Measurements from ENCODE around the gene TCERG1L. TPM values are rescaled to one million over a fixed set of nuclear protein-coding genes. Genes with fewer than 3 reads are reported as not detected.

The TCERG1L gene
- total RNA-seq, 2 donors from 2014 or later = 0.05 TPM; not detected in 1

DNA sequence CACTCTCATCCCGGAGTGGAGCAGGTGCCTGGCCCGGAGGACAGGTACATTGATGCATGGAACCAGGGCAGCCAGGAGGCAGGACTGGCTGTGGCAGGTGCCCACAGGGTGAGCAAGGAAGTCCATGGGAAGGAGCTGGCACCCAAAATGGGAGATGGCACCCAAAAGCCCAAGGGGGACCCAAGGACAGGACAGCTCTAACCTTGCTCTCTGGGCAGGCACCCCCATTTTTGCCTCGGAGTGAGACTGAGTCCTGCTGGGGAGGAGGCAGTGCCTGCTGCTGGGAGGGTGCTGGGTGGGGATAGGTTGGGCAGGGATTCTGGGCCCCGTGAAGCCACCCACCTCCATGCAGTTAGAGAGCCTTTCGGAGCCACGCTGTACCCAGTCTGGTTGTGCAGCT, 234.5 kb downstream of the TCERG1L start:
- H3K4me1 Mint-ChIP-seq = no peaks in the 10 kb centered on the region
- H3K36me3 Mint-ChIP-seq (ENCODE audit: low read depth) = no peaks in the 10 kb centered on the region

DNA sequence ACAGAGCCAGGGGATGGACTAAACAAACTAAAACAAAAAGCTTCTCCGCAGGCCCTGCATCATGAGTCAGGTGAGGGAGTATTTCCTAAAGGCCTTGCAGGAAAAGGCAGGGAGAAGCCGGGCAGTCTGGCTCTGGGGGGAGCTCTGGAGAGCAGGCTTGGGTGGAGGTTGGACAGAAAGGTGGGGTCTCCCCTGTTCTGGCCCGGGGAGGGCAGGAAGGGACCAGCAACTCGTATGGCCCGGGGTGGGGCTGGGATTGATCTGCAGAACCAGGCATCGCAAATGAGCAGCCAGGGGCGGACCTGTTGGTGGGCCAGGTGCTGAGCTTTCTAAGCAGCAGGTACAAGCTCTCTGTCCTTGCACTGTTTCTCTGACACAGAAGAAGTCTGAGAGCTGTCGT, 235.2 kb downstream of the TCERG1L start:
- no peaks in the 10 kb centered on the region for H3K27me3 Mint-ChIP-seq
- no peak overlapping the region for H3K27ac Mint-ChIP-seq
- no peaks in the 10 kb centered on the region for H3K36me3 Mint-ChIP-seq (ENCODE audit: low read depth)
- H3K4me3 Mint-ChIP-seq = no peak overlapping the region
- H3K9me3 Mint-ChIP-seq = no peaks in the 10 kb centered on the region
- no peak for ATAC-seq (replicated peaks)
- H3K4me1 Mint-ChIP-seq = no peaks in the 10 kb centered on the region

More for the DNA sequence above, 234.5 kb downstream of the TCERG1L start:
- no peaks in the 10 kb centered on the region for H3K27me3 Mint-ChIP-seq
- H3K9me3 Mint-ChIP-seq = no peaks in the 10 kb centered on the region
- H3K27ac Mint-ChIP-seq = no peak overlapping the region
- no peak overlapping the region for H3K4me3 Mint-ChIP-seq
- ATAC-seq (replicated peaks) = no peak

DNA sequence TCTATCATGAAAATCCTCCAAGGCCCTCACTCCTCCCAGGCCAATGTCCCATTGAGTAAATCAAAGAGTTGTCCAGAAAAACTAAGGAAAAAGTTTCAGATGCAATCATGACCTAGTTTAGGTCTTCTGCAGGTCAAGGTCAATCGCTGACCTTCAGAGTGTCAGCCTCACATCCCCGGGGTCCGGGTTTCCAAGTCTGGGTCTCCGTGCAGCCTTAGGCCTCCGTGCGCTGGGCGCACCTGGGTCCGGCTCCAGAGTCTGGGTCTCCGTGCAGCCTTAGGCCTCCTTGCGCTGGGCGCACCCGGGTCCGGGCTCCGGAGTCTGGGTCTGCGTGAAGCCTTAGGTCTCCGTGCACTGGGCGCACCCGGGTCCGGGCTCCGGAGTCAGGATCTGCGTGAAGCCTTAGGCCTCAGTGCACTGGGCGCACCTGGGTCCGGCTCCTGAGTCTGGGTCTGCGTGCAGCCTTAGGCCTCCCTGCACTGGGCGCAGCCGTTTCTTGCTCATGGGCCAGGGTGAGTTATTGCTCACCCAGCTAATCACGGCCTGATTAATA, 236.2 kb downstream of the TCERG1L start:
- Mint-ChIP-seq H3K27me3 (no peaks in the 10 kb centered on the region), H3K4me1 (no peaks in the 10 kb centered on the region), H3K36me3 (ENCODE audit: low read depth) (no peaks in the 10 kb centered on the region), H3K9me3 (no peaks in the 10 kb centered on the region), H3K27ac (no peak overlapping the region), H3K4me3 (no peak overlapping the region)
- no peak for ATAC-seq (replicated peaks)

DNA sequence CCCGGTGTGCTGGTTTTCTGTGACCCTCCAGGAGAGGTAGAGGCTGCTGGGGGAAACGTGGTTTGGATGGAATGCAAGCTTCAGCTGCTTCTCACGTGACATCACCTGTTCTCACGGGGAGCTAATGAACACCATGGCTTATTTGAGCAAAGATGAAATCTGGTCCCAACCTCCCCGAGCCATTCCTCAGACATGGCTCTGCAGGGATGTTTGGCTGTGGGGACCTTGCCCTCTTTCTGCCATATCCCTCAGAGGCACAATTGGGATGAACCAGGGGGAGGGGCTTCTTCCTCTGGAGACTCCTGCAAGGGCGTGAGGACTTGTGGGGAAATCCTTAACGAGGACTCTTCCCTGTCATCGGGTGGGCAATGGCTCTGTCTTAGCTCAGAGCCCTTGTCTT, 236.8 kb downstream of the TCERG1L start:
- Mint-ChIP-seq H3K27ac (no peak overlapping the region), H3K4me3 (no peak overlapping the region), H3K9me3 (no peaks in the 10 kb centered on the region), H3K4me1 (no peaks in the 10 kb centered on the region), H3K36me3 (ENCODE audit: low read depth) (no peaks in the 10 kb centered on the region), H3K27me3 (no peaks in the 10 kb centered on the region)
- no peak for ATAC-seq (replicated peaks)

DNA sequence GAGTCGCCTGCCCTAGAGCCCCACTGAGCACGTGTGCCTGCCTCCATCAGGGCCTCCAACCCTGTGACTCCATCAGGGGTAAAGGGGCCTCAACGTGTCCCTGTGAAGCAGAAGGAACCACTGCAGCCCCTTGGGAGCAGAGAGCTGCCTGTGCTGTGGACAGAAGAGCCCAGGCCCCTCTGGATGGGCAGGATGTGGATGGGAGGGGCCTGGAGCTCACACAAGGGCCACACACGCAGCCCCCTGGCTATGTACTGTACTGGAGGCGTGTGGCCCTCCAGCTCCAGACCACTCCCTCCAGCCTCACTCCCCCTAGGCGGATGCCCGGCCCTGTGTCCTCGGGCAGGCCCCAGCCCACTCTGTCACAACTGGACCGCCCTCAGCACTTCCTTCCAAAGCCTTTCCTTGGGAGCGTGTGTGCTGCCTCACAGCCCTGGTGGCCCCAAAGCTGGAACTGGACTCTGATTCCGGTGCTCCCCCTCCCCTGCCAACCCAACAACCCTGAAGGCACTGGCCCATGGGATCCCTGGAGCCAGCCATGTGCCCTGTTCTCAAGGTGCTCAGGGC, 238.0 kb downstream of the TCERG1L start:
- Mint-ChIP-seq H3K27ac (no peak overlapping the region), H3K4me1 (no peaks in the 10 kb centered on the region), H3K4me3 (no peak overlapping the region), H3K9me3 (no peaks in the 10 kb centered on the region), H3K27me3 (no peaks in the 10 kb centered on the region), H3K36me3 (ENCODE audit: low read depth) (no peaks in the 10 kb centered on the region)
- no peak for ATAC-seq (replicated peaks)

DNA sequence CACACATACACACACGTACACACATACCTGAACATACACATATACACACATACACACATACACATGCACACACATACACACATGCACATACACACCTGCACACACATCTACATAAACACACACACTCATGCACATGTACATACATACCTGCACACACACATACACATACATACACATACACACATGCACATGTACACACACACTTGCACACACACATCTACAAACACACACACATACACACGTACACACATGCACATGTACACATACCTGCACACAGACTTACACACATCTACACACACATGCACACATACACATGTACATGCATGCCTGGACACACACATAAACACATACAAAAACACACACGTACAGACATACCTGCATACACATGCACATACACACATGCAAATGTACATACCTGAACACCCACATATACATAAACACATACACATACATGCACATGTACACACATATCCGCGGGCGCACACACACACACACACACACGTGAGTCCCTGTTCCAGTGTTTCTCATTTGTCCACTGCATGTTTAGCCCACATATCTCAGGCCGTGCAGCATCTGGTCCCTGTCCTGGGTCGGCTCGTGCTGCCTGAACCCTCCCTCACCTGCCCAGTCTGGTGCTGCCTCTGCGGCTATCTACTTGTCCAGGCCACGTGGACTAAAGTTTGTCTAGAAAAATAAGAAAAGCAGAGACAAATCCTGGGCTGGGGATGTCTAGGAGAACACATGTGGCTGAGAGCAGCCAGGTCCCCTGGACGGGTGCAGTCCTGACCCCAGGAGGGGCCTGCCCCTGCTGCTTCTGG, 238.7 kb downstream of the TCERG1L start:
- ATAC-seq (replicated peaks) = no peak
- no peaks in the 10 kb centered on the region for H3K4me1 Mint-ChIP-seq
- no peaks in the 10 kb centered on the region for H3K36me3 Mint-ChIP-seq (ENCODE audit: low read depth)
- H3K4me3 Mint-ChIP-seq = no peak overlapping the region
- H3K27ac Mint-ChIP-seq = no peak overlapping the region
- no peaks in the 10 kb centered on the region for H3K9me3 Mint-ChIP-seq
- H3K27me3 Mint-ChIP-seq = no peaks in the 10 kb centered on the region

DNA sequence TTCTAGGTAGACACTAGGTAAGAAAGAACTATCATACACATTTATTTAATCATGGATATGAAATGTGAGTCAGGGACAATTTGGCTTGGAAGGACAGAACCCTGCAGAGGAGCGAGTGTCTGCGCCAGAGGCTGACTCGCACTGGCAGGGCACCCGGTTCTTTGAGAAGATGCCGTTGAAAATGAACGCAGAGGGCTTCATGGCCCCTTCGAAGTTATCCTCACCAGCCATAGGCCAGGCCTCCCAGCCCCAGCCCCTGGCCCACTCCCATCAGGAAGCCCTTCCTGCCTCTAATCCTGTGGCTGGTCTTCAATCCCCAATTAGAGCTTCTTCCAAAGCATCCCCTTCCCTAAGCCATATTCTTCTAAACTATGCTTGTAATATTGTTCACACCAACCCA, 239.8 kb downstream of the TCERG1L start:
- H3K4me3 Mint-ChIP-seq = no peak overlapping the region
- no peaks in the 10 kb centered on the region for H3K4me1 Mint-ChIP-seq
- no peaks in the 10 kb centered on the region for H3K36me3 Mint-ChIP-seq (ENCODE audit: low read depth)
- ATAC-seq (replicated peaks) = no peak
- no peaks in the 10 kb centered on the region for H3K27me3 Mint-ChIP-seq
- H3K9me3 Mint-ChIP-seq = no peaks in the 10 kb centered on the region
- H3K27ac Mint-ChIP-seq = no peak overlapping the region

DNA sequence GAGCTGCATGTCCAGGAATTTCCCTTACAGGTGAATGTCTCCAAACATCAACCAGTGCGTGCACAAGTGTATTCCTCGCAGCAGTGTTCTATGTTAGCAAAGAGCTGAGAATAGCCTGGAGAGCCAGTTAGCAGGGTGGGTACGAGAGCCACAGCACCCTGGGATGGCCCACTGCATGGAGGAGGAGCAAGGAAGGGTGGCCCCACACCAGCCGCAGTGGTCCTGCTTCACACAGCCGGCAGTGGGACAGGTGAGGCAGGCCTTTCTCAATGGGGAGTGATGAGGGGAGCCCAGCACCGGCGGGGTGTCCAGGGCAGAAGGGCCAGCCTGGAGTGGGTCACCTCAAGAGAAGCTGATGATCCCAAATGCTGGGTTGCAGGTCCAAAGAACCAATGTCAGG, 240.7 kb downstream of the TCERG1L start:
- H3K4me1 Mint-ChIP-seq = no peaks in the 10 kb centered on the region
- H3K9me3 Mint-ChIP-seq = no peaks in the 10 kb centered on the region
- peaks cover 4% of the 10 kb centered on the region for H3K27me3 Mint-ChIP-seq
- H3K27ac Mint-ChIP-seq = no peak overlapping the region
- no peaks in the 10 kb centered on the region for H3K36me3 Mint-ChIP-seq (ENCODE audit: low read depth)
- ATAC-seq (replicated peaks) = no peak
- no peak overlapping the region for H3K4me3 Mint-ChIP-seq

DNA sequence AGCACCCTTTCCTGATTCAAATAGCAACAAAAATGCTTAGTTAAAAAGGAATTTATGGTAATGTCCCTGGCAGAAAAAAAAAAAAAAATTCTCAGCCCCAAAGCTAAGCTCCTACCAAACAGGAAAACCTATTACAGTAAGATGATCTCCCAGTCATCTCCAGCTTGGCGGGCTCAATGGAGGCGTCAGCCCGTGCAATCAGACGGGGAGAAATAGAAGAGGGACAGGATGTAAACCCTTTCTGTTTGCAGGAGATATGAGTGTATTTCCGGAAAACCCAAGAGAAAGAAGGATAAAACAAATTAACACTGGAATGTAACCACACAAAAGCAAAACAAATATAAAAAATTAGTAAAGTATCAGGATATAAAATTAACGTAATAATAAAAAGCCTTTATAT, 242.8 kb downstream of the TCERG1L start:
- no peak for ATAC-seq (replicated peaks)
- Mint-ChIP-seq H3K4me1 (no peaks in the 10 kb centered on the region), H3K27ac (no peak overlapping the region), H3K36me3 (ENCODE audit: low read depth) (no peaks in the 10 kb centered on the region), H3K4me3 (no peak overlapping the region), H3K9me3 (no peaks in the 10 kb centered on the region), H3K27me3 (peaks cover 4% of the 10 kb centered on the region)

DNA sequence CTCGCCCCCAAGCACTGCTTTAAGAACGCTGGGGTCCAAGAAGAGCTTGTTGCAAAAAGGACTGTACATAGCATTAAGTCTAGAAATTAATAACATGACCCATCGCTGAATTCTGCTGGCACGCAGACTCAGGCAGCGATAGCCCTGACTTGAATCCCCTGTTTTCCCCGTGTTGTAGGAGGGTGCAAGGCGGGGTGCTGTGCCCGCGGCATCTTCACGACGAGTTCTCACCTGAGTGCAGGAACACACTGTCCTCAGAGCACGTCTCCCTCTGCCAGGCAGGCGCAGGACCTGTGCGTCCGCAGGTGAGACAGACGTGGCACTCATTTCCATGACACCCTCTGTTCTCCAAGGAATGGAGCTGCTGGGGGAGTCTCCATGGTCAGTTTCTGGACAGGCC, 243.2 kb downstream of the TCERG1L start:
- no peak for ATAC-seq (replicated peaks)
- Mint-ChIP-seq H3K4me3 (no peak overlapping the region), H3K27me3 (peaks cover 8% of the 10 kb centered on the region), H3K36me3 (ENCODE audit: low read depth) (no peaks in the 10 kb centered on the region), H3K4me1 (no peaks in the 10 kb centered on the region), H3K27ac (no peak overlapping the region), H3K9me3 (no peaks in the 10 kb centered on the region)

DNA sequence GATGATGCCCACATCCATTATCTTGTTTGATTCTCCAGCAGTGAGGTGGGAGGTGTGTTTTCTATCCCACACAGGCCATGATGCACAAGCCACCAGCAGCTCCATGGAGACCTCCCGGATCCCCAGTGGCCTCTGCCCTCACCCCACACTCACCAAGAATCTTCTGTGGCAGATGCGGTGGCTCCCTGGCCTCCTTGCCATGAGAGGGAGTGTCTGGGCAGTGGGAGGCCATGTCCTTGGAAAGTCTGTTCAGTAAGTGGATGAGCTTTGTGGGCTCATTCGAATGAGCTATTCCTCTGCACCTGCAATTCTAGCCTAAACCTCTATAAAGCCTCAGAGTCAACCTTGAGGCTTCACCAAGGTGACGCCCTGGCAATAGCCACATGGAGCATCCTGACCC, 243.8 kb downstream of the TCERG1L start:
- no peak for ATAC-seq (replicated peaks)
- peaks cover 8% of the 10 kb centered on the region for H3K27me3 Mint-ChIP-seq
- H3K9me3 Mint-ChIP-seq = no peaks in the 10 kb centered on the region
- H3K4me3 Mint-ChIP-seq = no peak overlapping the region
- no peak overlapping the region for H3K27ac Mint-ChIP-seq
- no peaks in the 10 kb centered on the region for H3K36me3 Mint-ChIP-seq (ENCODE audit: low read depth)
- H3K4me1 Mint-ChIP-seq = no peaks in the 10 kb centered on the region

DNA sequence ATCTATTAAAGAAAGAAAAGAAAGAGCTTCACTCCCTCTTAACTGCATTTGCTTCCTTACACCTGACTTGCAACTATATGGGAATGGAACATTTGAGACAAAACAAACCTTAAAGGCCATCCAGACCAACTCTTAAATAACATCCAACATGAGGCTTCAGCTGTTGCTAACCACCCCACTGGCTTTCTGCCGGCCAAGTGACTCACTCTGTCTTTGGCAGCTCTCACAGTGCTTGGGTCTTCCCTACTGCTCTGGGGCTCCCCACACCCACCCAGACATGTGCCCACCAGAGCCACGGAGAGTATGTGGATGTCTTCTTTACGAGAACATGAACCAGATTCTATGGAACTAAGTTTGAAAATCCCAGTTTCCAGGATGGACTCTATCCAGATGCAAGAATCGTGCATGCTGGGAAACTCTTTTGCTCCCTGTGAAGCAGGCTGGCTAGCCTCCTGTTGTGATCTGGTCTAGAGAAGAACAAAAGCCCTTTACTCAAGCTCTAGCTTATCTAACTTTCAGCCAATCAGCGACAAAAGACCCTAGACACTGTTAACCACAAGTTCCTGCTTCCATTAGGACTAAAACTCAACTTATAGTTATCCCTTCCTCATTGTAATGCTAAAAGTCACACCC, 245.7 kb downstream of the TCERG1L start:
- peaks cover 8% of the 10 kb centered on the region for H3K27me3 Mint-ChIP-seq
- H3K9me3 Mint-ChIP-seq = no peaks in the 10 kb centered on the region
- no peaks in the 10 kb centered on the region for H3K4me1 Mint-ChIP-seq
- no peak overlapping the region for H3K4me3 Mint-ChIP-seq
- H3K36me3 Mint-ChIP-seq (ENCODE audit: low read depth) = no peaks in the 10 kb centered on the region
- H3K27ac Mint-ChIP-seq = no peak overlapping the region
- no peak for ATAC-seq (replicated peaks)

DNA sequence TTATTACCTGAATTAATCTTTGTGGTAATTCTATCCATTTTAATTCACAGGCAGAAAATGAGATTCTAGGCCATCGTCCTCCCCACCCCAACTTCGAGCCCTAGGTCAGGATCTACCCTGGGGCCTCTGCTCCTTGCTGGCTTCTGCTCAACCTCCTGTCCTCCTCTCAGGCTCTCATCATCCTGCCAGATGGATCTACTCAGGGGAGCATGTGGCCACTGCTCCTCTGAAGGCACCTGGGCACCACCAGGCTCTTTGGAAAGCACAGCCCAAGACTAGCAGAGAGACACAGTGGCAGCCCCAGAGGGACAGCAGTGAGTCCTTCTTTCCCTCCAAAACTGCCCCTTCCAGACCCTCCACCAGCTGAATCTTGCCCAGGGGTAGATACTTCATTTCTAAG, 248.2 kb downstream of the TCERG1L start:
- no peaks in the 10 kb centered on the region for H3K36me3 Mint-ChIP-seq (ENCODE audit: low read depth)
- peaks cover 8% of the 10 kb centered on the region for H3K27me3 Mint-ChIP-seq
- H3K9me3 Mint-ChIP-seq = no peaks in the 10 kb centered on the region
- no peak overlapping the region for H3K4me3 Mint-ChIP-seq
- no peak overlapping the region for H3K27ac Mint-ChIP-seq
- no peak for ATAC-seq (replicated peaks)
- no peaks in the 10 kb centered on the region for H3K4me1 Mint-ChIP-seq

DNA sequence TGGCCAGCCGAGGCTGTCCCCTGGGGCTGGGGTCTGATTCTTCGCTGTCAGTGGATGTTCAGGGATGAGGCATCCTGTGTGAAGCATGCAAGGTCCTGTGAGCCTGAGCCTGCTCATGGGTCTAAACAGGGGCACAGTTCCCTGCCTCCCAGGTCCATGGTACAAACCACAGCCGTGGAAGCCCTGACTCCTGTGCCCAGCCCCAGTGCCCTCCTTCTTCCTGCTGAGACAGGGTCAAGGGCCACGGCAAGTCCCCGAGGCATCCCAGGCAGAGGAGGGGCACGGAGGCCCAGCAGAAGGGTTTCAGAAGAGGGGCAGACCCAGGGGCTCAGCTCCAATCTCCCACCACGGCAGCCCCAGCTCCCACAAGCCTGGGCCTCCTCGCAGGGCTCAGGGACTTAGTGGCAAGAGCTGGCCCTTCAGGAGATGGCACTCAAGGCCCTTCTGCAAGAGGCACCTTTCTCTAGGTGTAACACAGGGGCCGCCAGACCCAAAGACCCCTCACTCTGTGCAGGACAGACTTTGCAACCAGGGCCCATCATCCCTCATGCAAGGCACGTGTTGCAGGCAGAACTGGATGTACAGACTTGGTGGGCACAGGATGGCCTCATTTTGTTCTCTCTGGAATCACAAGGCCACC, 248.8 kb downstream of the TCERG1L start:
- no peaks in the 10 kb centered on the region for H3K36me3 Mint-ChIP-seq (ENCODE audit: low read depth)
- peaks cover 4% of the 10 kb centered on the region for H3K9me3 Mint-ChIP-seq
- H3K27ac Mint-ChIP-seq = no peak overlapping the region
- H3K27me3 Mint-ChIP-seq = peaks cover 8% of the 10 kb centered on the region
- ATAC-seq (replicated peaks) = no peak
- H3K4me3 Mint-ChIP-seq = no peak overlapping the region
- H3K4me1 Mint-ChIP-seq = no peaks in the 10 kb centered on the region

Data from activated T-helper 17 cell treated with anti-CD3 and anti-CD28 coated beads, Interleukin-2, amount 50 U/mL, for 72 hours (primary cell).